Mammary epithelial cell (primary cell): ENCODE data around the gene NF2.

Source experiments
- EZH2 ChIP-seq: IDR thresholded peaks from 2 replicates; pipeline ENCODE4 v1.6.1; 2012; ENCODE audit warnings: low read length, inconsistent platforms, borderline replicate concordance
- TF ChIP-seq, protein P1 (sequence below), 2 donors: IDR thresholded peaks in 1 of 2; conservative IDR thresholded peaks in 1 of 2; 2 replicates each; pipeline ENCODE4 v1.5.1; 2011 to 2012; ENCODE audit warnings: inconsistent platforms in 2 of 2, low read length in 2 of 2, mild to moderate bottlenecking in 2 of 2, control low read depth in 1 of 2, low read depth in 1 of 2; ENCODE audit not compliant: insufficient read depth in 1 of 2; ENCODE audit errors: extremely low read depth in 1 of 2

DNA sequence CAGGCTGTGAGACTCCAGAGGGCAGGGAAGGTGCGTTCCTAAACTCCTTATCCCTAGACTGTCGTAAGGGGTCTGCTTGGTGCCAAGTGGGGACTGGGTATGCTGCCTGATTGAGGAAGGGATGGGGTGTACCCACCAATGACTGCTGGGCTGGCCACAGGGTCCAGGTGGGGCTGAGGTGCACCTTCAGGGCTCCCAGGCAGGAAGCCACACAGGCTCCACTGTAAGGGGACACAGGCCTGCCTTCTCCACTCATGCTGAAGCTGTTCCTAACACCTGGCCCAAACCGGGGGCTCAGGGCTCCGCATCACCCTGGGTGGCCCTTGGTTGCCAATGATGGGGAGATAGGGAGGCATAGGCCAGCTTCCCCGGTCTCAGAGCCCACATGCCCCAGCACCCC lies 136.8 kb downstream of the NF2 start:
- TF ChIP-seq, protein P1, sequence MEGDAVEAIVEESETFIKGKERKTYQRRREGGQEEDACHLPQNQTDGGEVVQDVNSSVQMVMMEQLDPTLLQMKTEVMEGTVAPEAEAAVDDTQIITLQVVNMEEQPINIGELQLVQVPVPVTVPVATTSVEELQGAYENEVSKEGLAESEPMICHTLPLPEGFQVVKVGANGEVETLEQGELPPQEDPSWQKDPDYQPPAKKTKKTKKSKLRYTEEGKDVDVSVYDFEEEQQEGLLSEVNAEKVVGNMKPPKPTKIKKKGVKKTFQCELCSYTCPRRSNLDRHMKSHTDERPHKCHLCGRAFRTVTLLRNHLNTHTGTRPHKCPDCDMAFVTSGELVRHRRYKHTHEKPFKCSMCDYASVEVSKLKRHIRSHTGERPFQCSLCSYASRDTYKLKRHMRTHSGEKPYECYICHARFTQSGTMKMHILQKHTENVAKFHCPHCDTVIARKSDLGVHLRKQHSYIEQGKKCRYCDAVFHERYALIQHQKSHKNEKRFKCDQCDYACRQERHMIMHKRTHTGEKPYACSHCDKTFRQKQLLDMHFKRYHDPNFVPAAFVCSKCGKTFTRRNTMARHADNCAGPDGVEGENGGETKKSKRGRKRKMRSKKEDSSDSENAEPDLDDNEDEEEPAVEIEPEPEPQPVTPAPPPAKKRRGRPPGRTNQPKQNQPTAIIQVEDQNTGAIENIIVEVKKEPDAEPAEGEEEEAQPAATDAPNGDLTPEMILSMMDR (conservative IDR thresholded peaks at IDR 0.05 in 1 of 2, IDR thresholded peaks at IDR 0.05 in 1 of 2; ENCODE audit: extremely low read depth in 1 of 2, insufficient read depth in 1 of 2, low read depth in 1 of 2, low read length in 2 of 2), result no peak
- no peak for TF ChIP-seq EZH2
